ENCODE measurements around the gene PTPN6.

The PTPN6 gene

GRCh38 chr12:6975297-6976032, 24.3 kb downstream of the PTPN6 start:
- no peak for FAIRE-seq

GRCh38 chr12:6977653-6978052, 26.5 kb downstream of the PTPN6 start:
- FAIRE-seq, result no peak

DNA sequence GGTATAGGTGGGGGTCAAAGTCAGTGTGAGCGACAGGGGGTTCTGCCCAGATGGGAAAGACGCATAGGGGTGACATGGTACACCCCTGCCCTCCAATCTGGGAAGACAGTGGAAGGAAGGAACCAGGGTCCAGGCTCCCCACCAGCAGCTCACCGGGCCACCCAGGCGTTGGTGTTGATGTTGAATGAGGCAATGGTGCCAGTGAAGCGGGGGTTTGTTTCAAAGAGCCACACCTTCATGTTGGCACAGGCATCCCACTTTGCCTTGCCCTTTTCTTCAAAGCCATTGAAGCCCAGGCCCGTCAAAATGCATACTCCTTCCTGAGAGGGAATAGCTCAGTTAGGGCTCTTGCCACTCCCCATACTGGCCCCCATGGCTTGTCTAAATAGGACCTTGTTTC, 27.0 kb downstream of the PTPN6 start:
- no peak for FAIRE-seq

GRCh38 chr12:6978611-6979011, 27.5 kb downstream of the PTPN6 start:
- no peak for FAIRE-seq

DNA sequence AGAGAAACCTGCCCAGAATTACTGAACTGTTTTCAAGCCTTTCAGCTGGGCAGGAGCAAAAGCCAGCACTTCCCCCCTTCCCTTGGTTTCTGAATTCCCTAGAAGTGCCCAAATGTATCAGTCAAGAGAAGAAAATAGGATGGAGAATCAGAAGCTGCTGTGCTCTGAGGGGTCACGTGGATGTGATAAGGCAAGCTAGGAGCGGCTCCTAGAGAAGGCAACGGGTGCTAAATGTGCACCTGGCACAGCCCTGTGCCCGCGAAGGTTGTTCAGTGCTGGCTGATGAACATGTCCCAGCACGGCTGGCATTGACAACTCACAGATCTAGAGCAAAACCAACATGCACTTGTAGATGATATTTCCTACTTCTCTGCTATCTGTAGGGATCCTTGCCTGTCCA, 27.9 kb downstream of the PTPN6 start:
- FAIRE-seq, result no peak

- FAIRE-seq, result no peak
These were observed 28.3 kb downstream of the PTPN6 start for GRCh38 chr12:6979453-6979852.

GRCh38 chr12:6980075-6980474, 28.9 kb downstream of the PTPN6 start:
- no peak for FAIRE-seq

DNA sequence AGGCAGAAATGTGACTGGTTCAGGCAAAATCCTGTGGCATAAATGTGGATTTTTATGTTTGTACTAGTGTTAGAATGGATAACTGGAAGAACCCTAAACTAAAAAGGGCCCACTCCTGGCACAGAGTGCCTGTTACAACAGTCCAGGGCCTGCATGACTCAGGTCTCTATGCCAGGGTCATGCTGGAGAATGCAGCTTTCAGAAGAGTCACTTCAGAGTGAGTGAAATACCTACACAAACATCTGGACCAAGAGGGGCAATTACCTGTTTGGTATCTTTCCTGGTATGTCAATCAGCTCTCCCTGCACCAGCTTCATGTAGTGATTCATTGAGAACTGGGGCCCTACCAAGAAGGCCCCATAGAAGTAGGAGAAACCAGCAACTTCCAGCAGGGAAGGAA, 29.6 kb downstream of the PTPN6 start:
- FAIRE-seq, result no peak

- no peak for FAIRE-seq
These were observed 30.2 kb downstream of the PTPN6 start for GRCh38 chr12:6981152-6982052.

- FAIRE-seq, result no peak
These were observed 31.4 kb downstream of the PTPN6 start for GRCh38 chr12:6982532-6982931.

- no peak for FAIRE-seq
These were observed 36.9 kb downstream of the PTPN6 start for GRCh38 chr12:6987956-6988553.

DNA sequence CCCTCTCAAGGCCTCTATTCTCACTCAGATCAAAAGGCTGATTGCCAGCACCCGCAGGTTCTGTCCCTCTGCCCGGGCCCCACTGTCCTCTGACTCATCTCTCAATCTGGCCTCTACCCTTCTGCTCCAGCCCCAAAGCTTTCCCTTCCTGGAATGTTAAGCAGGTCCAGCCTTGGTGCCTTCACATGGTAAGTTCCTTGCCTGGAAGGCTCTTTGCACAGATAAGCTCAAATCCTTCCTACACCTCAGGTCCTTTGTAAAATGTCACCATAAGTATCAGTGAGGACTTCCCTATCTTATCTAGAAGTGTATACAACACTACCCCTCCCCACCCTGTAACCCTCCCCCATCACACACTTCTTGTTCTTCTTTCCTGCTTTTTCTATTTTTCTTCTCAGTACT, 44.9 kb downstream of the PTPN6 start:
- FAIRE-seq, result no peak

DNA sequence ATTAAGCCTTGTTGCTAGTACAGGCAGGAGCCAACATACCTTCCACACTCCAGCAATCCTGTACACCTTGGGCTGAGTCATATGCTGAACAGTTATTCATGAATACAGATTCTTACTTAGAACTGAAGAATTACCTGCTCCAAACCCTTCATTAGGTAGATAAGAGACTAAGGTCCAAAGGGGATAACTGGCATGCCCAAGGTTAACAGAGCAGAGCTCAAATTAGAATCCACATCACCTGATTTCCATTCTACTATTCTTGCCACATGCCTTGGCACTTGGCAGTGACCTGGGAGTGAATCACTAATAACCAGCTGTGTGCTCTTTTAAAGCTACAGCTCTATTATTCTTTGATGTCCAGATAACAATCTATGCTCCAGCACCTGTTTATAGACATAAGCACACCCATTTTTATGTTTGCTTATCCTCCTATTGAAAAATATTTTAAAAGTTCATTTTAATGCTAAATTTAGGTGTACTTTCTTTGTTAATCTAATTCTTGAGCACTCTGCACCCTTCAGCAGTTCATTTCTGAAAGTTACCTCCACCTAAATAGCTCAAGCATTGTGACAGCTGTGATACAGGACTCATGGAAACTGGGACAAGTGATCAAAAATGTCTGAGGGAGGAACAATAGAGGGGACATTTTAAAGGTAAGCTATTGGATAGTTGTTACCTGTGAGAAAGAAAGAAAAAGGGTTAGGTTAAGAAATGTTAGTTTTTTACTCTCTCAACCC, 47.7 kb downstream of the PTPN6 start:
- no peak for FAIRE-seq

DNA sequence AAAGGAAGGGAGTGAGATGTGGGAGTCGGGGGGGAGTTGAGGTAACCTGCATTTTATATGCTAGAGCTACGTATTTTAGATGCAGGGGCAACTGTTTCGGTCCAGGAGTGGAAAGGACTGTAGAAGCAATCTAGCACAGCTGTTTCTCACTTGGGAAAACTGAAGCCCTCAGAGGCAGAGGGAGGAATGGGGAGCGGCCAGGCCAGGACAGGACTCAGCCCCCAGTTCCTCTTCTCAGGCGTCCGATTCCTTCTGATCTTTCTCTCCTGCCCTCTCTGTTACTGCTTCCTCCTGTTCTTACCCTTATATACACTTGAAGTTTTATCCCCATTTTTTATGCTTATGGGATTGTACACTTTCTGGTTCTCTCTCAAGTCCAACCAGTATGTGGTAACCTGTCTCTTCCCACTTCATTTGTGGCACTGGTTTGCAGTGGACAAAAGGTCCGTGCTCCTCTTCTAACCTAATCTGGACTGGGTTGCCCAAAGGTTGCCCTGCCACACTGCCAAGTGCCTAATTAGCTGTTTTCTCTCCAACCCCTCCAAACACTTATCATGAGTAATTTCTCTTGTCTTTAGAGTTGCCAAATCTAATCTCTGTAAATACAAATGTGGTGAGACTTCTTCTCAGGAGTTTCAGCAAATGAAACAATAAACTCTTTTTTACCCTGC, 50.9 kb downstream of the PTPN6 start:
- no peak for FAIRE-seq

DNA sequence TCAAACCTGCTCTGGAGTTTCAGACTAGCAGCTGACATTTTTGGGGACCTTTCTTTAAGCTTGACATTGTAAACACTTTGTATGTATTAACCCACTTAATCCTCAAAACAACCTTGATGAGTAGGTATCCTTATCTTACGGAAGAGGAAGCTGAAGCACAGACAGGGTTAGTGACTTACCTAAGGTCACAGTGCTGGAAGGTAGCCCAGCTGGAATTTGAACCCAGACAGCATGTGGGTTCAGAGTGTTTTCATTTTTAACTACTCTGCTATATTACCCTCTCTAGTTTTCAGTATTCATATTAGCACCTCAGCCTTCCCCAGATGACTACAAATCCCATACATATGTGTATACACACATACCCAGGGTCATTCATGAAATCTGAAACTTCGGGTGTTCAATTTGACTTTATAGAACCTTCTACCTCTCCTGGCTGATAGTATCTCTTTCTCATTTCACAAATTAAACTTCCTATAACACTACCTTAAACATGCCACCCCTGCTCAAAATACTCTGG, 53.2 kb downstream of the PTPN6 start:
- FAIRE-seq, result no peak

- FAIRE-seq, result no peak
These were observed 53.7 kb downstream of the PTPN6 start for GRCh38 chr12:7004840-7005239.

DNA sequence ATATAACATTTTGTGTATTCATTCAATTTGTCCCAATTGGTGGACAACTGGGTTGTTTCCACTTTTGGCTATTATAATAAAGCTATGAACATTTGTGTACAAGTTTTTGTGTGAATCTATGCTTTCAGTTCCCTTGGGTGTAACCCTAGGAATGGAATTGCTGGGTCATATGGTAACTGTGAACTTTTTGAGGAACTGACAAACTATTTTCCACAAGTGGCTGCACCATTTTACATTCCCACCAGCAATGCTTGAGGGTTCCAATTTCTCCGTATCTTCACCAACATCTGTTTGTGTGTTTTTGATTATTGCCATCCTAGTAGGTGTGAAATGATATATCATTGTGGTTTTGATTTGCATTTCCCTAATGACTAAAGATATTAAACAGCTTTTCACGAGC, 54.2 kb downstream of the PTPN6 start:
- no peak for FAIRE-seq

- no peak for FAIRE-seq
These were observed 55.5 kb downstream of the PTPN6 start for GRCh38 chr12:7006639-7007038.

- no peak for FAIRE-seq
These were observed 57.7 kb downstream of the PTPN6 start for GRCh38 chr12:7008864-7009263.

DNA sequence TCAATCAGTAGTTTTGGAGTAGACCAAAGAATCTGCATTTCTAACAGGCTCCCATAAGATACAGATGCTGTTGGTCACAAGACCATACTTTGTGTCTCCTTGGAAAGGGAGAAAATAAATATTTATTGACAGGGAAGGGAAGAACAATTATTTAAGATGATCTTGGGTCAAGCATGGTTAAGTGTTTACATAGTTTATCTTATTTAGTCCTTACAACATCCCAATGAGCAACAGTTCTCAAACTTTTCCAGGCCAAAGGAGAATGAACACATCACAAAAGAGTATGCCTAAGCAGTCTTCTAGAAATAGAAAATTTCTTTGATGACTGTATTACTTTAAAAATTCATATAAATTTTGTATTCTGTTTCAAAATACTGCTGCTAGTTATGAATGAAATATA, 58.4 kb downstream of the PTPN6 start:
- FAIRE-seq, result peak; percentile 59
